DOHH2 (cell line): ENCODE data around the gene KCNK18.
"Not testable (repeated sequence)": the region's sequence is repeated elsewhere in the genome, so short reads cannot be mapped to it uniquely, and the experiment has no call there.

Source experiments
- EZH2phosphoT487 ChIP-seq: fragments of 200-600 bp; sonication (generic); IDR thresholded peaks from 2 replicates; pipeline ENCODE4 v1.6.1; 2017; ENCODE audit warnings: borderline replicate concordance, mild to moderate bottlenecking, antibody characterized with exemption, low read length, moderate library complexity, mixed read lengths
- TF ChIP-seq, protein P1 (sequence below): fragments of 200-600 bp; sonication (generic); IDR thresholded peaks from one replicate; pipeline ENCODE4 v1.5.1; 2014; ENCODE audit warnings: antibody characterized with exemption, mild to moderate bottlenecking, low read depth, low read length; ENCODE audit not compliant: poor library complexity, severe bottlenecking

- TF ChIP-seq, protein P1, sequence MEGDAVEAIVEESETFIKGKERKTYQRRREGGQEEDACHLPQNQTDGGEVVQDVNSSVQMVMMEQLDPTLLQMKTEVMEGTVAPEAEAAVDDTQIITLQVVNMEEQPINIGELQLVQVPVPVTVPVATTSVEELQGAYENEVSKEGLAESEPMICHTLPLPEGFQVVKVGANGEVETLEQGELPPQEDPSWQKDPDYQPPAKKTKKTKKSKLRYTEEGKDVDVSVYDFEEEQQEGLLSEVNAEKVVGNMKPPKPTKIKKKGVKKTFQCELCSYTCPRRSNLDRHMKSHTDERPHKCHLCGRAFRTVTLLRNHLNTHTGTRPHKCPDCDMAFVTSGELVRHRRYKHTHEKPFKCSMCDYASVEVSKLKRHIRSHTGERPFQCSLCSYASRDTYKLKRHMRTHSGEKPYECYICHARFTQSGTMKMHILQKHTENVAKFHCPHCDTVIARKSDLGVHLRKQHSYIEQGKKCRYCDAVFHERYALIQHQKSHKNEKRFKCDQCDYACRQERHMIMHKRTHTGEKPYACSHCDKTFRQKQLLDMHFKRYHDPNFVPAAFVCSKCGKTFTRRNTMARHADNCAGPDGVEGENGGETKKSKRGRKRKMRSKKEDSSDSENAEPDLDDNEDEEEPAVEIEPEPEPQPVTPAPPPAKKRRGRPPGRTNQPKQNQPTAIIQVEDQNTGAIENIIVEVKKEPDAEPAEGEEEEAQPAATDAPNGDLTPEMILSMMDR = not testable (repeated sequence)
- not testable (repeated sequence) for TF ChIP-seq EZH2phosphoT487
Observed at GRCh38 chr10:117230107-117230506, 32.8 kb downstream of the KCNK18 start.
